ENCODE data around the gene SPG21.

- TF ChIP-seq, protein P1, sequence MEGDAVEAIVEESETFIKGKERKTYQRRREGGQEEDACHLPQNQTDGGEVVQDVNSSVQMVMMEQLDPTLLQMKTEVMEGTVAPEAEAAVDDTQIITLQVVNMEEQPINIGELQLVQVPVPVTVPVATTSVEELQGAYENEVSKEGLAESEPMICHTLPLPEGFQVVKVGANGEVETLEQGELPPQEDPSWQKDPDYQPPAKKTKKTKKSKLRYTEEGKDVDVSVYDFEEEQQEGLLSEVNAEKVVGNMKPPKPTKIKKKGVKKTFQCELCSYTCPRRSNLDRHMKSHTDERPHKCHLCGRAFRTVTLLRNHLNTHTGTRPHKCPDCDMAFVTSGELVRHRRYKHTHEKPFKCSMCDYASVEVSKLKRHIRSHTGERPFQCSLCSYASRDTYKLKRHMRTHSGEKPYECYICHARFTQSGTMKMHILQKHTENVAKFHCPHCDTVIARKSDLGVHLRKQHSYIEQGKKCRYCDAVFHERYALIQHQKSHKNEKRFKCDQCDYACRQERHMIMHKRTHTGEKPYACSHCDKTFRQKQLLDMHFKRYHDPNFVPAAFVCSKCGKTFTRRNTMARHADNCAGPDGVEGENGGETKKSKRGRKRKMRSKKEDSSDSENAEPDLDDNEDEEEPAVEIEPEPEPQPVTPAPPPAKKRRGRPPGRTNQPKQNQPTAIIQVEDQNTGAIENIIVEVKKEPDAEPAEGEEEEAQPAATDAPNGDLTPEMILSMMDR (IDR thresholded peaks at IDR 0.05; ENCODE audit: low read length) = no peak
- no peak for TF ChIP-seq EZH2 (IDR thresholded peaks at IDR 0.05; ENCODE audit: borderline replicate concordance, low read length)
Observed at GRCh38 chr15:64944961-64945360, 44.8 kb downstream of the SPG21 start.
